Peyer's patch (tissue), 4 donors: ENCODE data around the gene IGFLR1. TPM values are rescaled to one million over a fixed set of nuclear protein-coding genes. Genes with fewer than 3 reads are reported as not detected.
"Not testable (repeated sequence)": the region's sequence is repeated elsewhere in the genome, so short reads cannot be mapped to it uniquely, and the experiment has no call there.

Experiments
- DNase-seq, 3 donors: peaks; one replicate each; pipeline ENCODE4 v3.0.0-alpha.2; 2017 to 2019
- H3K27ac ChIP-seq, 4 donors: fragments of 200-600 bp; sonication (generic); one replicate each; pipeline ENCODE4 v1.5.1; 2016 to 2019
- H3K27me3 ChIP-seq, 2 donors: fragments of 200-600 bp; sonication (generic); one replicate each; pipeline ENCODE4 v1.5.1; 2019
- H3K36me3 ChIP-seq, 3 donors: fragments of 200-600 bp; sonication (generic); one replicate each; pipeline ENCODE4 v1.5.1; 2016 to 2019
- H3K4me1 ChIP-seq, 4 donors: fragments of 200-600 bp; sonication (generic); one replicate each; pipeline ENCODE4 v1.5.1; 2016 to 2019
- H3K4me3 ChIP-seq, 4 donors: fragments of 200-600 bp; sonication (generic); 1 replicate in 3 of 4; 2 replicates in 1 of 4; pipeline ENCODE4 v1.5.1; 2016 to 2019; ENCODE audit warnings: mild to moderate bottlenecking in 1 of 4
- H3K9me3 ChIP-seq, 4 donors: fragments of 200-600 bp; sonication (generic); one replicate each; pipeline ENCODE4 v1.5.1; 2016 to 2019; ENCODE audit warnings: mild to moderate bottlenecking in 1 of 4
- POLR2A ChIP-seq, 2 donors: fragments of 450-650 bp; IDR thresholded peaks; one replicate each; pipeline ENCODE4 v1.5.1; 2017; ENCODE audit warnings: antibody characterized with exemption in 2 of 2, mild to moderate bottlenecking in 2 of 2, moderate library complexity in 2 of 2
- total RNA-seq, 4 donors: library from RNA; depleted of rRNA; stranded (reverse); fragments of >200 nt; gene quantifications; one replicate each; pipeline ENCODE4 v1.1.0, GENCODE V29; 2016
- TF ChIP-seq, protein P1 (sequence below), 6 experiments: fragments of 450-650 bp in 4 of 6; fragments of 200-600 bp in 2 of 6; sonication (generic) in 1 of 6; IDR thresholded peaks; one replicate each; pipeline ENCODE4 v1.5.1; 2017 to 2019; ENCODE audit warnings: antibody characterized with exemption in 6 of 6, mild to moderate bottlenecking in 3 of 6, moderate library complexity in 1 of 6

IGFLR1 gene
- total RNA-seq, 4 donors from 2014 or later: 8.3 to 14.2 (median 12.3) TPM

DNA sequence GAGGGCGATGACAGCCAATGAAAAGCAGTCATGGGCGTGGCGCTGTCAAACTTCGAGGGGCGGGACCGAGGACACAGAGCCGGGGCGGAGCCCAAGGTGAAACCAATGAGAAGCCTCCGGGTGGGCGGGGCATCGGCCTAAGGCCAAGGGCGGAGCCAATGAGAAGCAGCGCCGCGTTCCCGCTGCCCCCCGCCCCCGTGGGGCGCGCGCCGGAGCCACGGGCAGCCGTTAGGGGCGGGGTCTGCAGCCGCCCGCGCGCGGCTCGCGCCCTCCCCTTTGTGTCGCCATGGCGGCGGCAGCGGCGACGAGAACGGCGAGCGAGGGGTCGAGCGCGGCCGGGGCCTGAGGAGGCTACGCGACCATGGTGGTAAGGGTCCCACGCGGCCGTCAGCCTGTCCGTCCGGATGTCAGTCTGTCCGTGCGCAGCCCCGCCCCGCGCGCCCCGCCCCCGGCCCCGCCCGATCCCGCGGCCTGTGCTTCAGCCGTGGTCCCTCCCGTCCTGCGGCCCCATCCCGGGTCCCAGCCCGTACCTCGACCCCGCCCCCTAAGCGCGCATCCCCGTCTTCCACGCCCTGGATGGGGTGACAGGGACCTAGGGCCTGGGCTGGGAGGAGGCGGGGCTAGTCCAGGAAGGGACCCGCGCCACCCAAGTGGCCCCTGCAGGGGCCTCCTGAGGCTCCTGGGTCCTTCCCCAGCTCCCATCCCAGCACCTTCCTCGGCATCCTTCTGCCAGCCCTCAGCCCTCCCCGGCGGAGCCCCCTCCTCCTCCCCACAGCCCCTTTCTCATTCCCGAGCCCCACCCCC, 33.2 kb upstream of the IGFLR1 start, which contains the start of gene ARHGAP33:
ARHGAP33 (plus strand) TSS at position 267 of the 804 bp plus-strand sequence; CDS start at position 362, 95 bp downstream.
- Histone ChIP-seq H3K27me3 (no peaks in the 10 kb centered on the region), H3K9me3 (no peaks in the 10 kb centered on the region), H3K27ac (peak within 1 kb of the TSS in 3 of 4 donors; percentile 14 to 66 (median 47)), H3K4me3 (peak within 1 kb of the TSS; percentile 85 to 99 (median 94)), H3K4me1 (peaks cover 0 to 15% (median 5%) of the 10 kb centered on the region in 4 donors), H3K36me3 (peaks cover 0 to 3% (median 0%) of the 10 kb centered on the region in 3 donors)
- peak; percentile 98 to 100 (median 100) for DNase-seq
- TF ChIP-seq, protein P1, sequence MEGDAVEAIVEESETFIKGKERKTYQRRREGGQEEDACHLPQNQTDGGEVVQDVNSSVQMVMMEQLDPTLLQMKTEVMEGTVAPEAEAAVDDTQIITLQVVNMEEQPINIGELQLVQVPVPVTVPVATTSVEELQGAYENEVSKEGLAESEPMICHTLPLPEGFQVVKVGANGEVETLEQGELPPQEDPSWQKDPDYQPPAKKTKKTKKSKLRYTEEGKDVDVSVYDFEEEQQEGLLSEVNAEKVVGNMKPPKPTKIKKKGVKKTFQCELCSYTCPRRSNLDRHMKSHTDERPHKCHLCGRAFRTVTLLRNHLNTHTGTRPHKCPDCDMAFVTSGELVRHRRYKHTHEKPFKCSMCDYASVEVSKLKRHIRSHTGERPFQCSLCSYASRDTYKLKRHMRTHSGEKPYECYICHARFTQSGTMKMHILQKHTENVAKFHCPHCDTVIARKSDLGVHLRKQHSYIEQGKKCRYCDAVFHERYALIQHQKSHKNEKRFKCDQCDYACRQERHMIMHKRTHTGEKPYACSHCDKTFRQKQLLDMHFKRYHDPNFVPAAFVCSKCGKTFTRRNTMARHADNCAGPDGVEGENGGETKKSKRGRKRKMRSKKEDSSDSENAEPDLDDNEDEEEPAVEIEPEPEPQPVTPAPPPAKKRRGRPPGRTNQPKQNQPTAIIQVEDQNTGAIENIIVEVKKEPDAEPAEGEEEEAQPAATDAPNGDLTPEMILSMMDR (IDR thresholded peaks at IDR 0.05): no peak
- no peak for TF ChIP-seq POLR2A (IDR thresholded peaks at IDR 0.05)

- Histone ChIP-seq H3K27ac (no peak overlapping the region), H3K9me3 (no peaks in the 10 kb centered on the region), H3K36me3 (no peaks in the 10 kb centered on the region), H3K4me1 (peaks cover 0 to 15% (median 5%) of the 10 kb centered on the region in 4 donors), H3K4me3 (peak overlapping the region; percentile 85 to 99 (median 94)), H3K27me3 (no peaks in the 10 kb centered on the region)
- no peak for TF ChIP-seq POLR2A (IDR thresholded peaks at IDR 0.05)
- TF ChIP-seq, protein P1 (IDR thresholded peaks at IDR 0.05): no peak
- DNase-seq: no peak
These were observed 32.7 kb upstream of the IGFLR1 start for GRCh38 chr19:35775046-35775297.

DNA sequence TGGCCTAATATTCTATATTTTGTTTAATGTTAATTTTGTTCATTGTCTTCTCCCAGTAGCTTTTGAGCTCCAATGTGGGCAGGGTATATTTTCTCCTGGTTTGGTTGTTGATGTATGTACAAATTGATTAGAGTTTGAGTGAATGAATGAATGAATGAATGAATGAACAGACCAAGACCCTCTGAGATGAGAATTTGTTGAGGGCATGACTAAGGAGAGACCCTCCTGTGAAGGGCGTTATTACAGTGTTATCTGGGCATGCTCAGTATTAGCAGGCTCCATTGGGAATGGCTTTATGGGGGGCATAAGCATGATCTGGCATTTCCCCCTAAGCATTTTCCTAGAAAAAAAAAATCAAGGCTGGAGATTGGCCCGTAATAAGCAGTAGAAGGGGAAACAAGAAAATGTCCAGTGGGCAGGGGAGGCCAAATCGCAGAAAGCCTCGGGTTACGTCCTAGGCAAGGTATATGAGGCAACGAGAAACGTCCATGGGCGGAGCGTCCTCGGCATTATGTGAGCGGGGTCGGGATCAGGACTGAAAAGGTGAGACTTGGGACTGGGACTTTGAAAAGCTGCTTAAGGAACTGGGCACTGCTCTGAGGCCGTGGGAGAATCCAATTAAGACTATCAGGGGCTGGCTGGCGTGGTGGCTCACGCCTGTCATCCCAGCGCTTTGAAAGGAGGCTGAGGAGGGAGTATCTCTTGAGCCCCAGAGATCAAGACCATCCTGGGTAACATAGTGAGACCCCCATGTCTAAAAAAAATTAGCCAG, 32.2 kb upstream of the IGFLR1 start:
- TF ChIP-seq POLR2A (IDR thresholded peaks at IDR 0.05): no peak
- no peaks in the 10 kb centered on the region for H3K27me3 ChIP-seq
- H3K9me3 ChIP-seq: no peaks in the 10 kb centered on the region
- peaks cover 0 to 15% (median 5%) of the 10 kb centered on the region in 4 donors for H3K4me1 ChIP-seq
- H3K36me3 ChIP-seq: no peaks in the 10 kb centered on the region
- H3K4me3 ChIP-seq: peak overlapping the region; percentile 85 to 99 (median 94)
- peak in 1 of 3 donors; percentile 44 for DNase-seq
- no peak overlapping the region for H3K27ac ChIP-seq

DNA sequence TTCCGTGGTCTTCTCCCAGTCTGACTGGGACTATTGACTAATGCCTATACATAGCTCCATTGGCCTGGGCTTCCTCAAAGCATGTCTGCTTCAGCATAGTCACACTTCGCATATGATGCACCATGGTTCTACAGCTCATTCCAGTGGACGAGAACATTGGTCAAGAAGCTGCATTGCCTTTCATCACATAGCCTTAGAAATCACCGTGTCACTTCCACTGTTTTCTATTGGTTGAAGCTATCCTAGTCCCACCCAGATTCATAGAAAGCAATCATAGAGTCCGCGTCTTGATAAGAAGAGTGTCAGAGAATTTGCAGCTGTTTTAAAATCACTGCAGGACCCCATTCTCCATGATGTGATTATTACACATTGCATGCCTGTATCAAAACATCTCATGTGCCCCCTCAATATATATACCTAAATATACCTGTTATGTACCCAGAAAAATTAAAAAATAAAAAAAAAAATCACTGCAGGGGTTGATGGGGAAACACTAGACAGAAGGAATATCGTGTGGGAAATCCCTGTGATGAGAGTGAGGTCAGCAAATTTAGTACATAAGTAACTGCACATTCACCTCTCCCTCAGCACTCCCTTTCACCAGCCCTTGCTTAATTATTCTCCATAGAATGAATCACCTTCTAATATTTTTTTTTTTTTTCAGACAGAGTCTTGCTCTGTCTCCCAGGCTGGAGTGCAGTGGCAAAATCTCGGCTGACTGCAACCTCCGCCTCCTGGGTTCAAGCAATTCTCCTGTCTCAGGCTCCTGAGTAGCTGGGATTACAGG, 31.0 kb upstream of the IGFLR1 start:
- H3K4me1 ChIP-seq: peaks cover 0 to 15% (median 5%) of the 10 kb centered on the region in 4 donors

DNA sequence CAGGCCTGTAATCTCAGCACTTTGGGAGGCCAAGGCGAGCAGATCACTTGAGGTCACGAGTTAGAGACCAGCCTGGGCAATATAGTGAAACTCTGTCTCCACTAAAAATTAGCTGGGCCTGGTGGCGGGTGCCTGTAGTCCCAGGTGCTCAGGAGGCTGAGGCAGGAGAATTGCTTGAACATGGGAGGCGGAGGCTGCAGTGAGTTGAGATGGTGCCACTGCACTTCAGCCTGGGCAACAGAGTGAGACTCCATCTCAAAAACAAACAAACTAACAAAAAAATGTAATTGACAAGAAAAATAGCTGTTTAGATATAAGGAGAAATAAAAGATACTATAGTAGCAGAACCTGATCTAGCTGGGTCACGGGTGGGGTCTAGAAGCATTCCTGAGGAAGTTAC, 30.1 kb upstream of the IGFLR1 start:
- not testable (repeated sequence) for H3K27ac ChIP-seq, H3K27me3 ChIP-seq, DNase-seq, H3K4me3 ChIP-seq, H3K9me3 ChIP-seq, H3K36me3 ChIP-seq
- H3K4me1 ChIP-seq: peaks cover 0 to 15% (median 5%) of the 10 kb centered on the region in 4 donors

More for the DNA sequence above, 31.0 kb upstream of the IGFLR1 start:
- Histone ChIP-seq H3K36me3 (no peaks in the 10 kb centered on the region), H3K27me3 (no peaks in the 10 kb centered on the region), H3K4me3 (no peak overlapping the region), H3K9me3 (no peaks in the 10 kb centered on the region), H3K27ac (no peak overlapping the region)
- TF ChIP-seq, protein P1 (IDR thresholded peaks at IDR 0.05): no peak
- no peak for TF ChIP-seq POLR2A (IDR thresholded peaks at IDR 0.05)
- no peak for DNase-seq

GRCh38 chr19:35768082-35768421, 25.8 kb upstream of the IGFLR1 start:
- Histone ChIP-seq H3K27me3 (no peaks in the 10 kb centered on the region), H3K27ac (no peak overlapping the region), H3K4me1 (no peaks in the 10 kb centered on the region), H3K4me3 (no peak overlapping the region), H3K36me3 (peaks cover 0 to 22% (median 0%) of the 10 kb centered on the region in 3 donors), H3K9me3 (no peaks in the 10 kb centered on the region)
- no peak for DNase-seq
- TF ChIP-seq POLR2A (IDR thresholded peaks at IDR 0.05): no peak
- TF ChIP-seq, protein P1 (IDR thresholded peaks at IDR 0.05): no peak
